ENCODE data around the gene PTX4. TPM values are rescaled to one million over a fixed set of nuclear protein-coding genes. Genes with fewer than 3 reads are reported as not detected.

Gene PTX4
- total and polyA plus RNA-seq, 9 of the 15 experiments (the other 6 are each of a cell fraction or from before 2014, with no cell fraction given): 0.11 TPM; not detected in 8

GRCh38 chr16:1494129-1494640 is 5.4 kb upstream of the PTX4 start (continued):
- TF ChIP-seq, protein P1, sequence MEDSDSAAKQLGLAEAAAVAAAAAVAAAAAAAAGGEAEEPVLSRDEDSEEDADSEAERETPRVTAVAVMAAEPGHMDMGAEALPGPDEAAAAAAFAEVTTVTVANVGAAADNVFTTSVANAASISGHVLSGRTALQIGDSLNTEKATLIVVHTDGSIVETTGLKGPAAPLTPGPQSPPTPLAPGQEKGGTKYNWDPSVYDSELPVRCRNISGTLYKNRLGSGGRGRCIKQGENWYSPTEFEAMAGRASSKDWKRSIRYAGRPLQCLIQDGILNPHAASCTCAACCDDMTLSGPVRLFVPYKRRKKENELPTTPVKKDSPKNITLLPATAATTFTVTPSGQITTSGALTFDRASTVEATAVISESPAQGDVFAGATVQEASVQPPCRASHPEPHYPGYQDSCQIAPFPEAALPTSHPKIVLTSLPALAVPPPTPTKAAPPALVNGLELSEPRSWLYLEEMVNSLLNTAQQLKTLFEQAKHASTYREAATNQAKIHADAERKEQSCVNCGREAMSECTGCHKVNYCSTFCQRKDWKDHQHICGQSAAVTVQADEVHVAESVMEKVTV (CRISPR knock-in tag; IDR thresholded peaks at IDR 0.05): 0 out of 2 replicates have a peak, but pooled peaks have one; percentile 32
- TF ChIP-seq MAFF (IDR thresholded peaks at IDR 0.05; ENCODE audit: low read length) (no peak), ATF3 (IDR thresholded peaks at IDR 0.05) (no peak), ATF3 (CRISPR knock-in tag; conservative IDR thresholded peaks at IDR 0.05) (no peak), PCBP1 (IDR thresholded peaks at IDR 0.05; ENCODE audit: low read depth, low read length, poor library complexity, severe bottlenecking) (no peak)

DNA sequence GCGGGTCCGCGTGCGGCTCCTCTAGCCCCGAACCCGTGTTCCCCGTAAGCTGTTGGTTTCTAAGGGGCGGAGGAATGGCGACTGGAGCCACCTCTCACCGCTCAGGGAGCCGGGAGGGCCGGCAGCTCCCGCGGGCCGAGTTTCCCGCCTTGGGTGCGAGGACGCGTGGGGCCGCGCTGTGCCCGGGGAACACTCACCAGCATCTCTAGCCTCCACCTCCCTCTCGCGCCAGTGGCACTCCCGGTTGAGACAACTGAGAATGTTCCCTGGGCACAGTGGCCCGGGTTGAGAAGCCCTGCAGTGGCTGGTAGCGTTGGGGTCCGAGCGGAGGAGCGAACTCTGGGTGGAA is 5.0 kb upstream of the PTX4 start:
- Histone ChIP-seq H3K4me1 (replicated peaks in 1 of 2; ENCODE audit: control insufficient read depth in 2 of 2, insufficient read depth in 2 of 2, low read length in 2 of 2) (peaks cover 16 to 54% of the 10 kb centered on the region in 2 experiments; a peak in 3 of 5 replicates), H2AFZ (ENCODE audit: low read depth, low read length) (peak overlapping the region; percentile 94), H3K27ac (ENCODE audit: extremely low read depth, low read depth, low read length) (peak overlapping the region; percentile 94), H3K36me3 (ENCODE audit: control insufficient read depth, insufficient read depth, low read length) (peaks cover 45% of the 10 kb centered on the region; the same call in 2 of the 3 replicates), H3K9me3 (replicated peaks; ENCODE audit: control insufficient read depth, insufficient read depth, low read depth, low read length) (no peaks in the 10 kb centered on the region), H4K20me1 (replicated peaks; ENCODE audit: control insufficient read depth, insufficient read depth, low read length) (peaks cover 7% of the 10 kb centered on the region; the same call in 1 of the 2 replicates), H3K4me2 (ENCODE audit: insufficient read depth, low read length) (peak overlapping the region; percentile 87), H3K9ac (ENCODE audit: insufficient read depth in 1 of 2, low read depth in 2 of 2, low read length in 2 of 2) (peak overlapping the region; percentile 78 to 99), H3K9me1 (ENCODE audit: control insufficient read depth, insufficient read depth, low read length) (no peaks in the 10 kb centered on the region), H3K79me2 (ENCODE audit: control insufficient read depth, insufficient read depth, low read length) (peaks cover 32% of the 10 kb centered on the region), H3K27me3 (ENCODE audit: control insufficient read depth in 2 of 2, insufficient read depth in 2 of 2, low read length in 2 of 2) (no peaks in the 10 kb centered on the region), H3K4me3 (peak overlapping the region; percentile 92)
- intact Hi-C loops (cut with micrococcal nuclease): no loop called here
- FAIRE-seq (no peak), DNase-seq (ENCODE audit: extremely low read depth in 1 of 4, low spot score in 3 of 4) (peak in 1 of 4 experiments; percentile 37), ATAC-seq (peak; percentile 50)
- POLR2A ChIA-PET: interaction anchor here (0.6 to 2.6 kb wide), 8 partner anchors 8 to 801 kb away, joined by 3 to 13 read pairs (median 3); partner anchors contain the start of genes CRAMP1, IFT140 and MAPK8IP3
- CTCF ChIA-PET (ENCODE audit: low intra/inter-chr PET ratio): interaction anchor here (0.6 kb wide), 1 partner anchor 120 kb away, joined by 3 read pairs; no protein-coding TSS in a partner anchor
- in situ Hi-C loops (cut with MboI): no loop called here
- WGBS (ENCODE audit: insufficient coverage, low coverage, missing lambda C conversion rate): 1% methylated on average over 17 of the region's 30 CpGs
- TSS peak; percentile 85 for BruUV-seq (replicated peaks)
- peak in 1 of 3 experiments; percentile 34 for TF ChIP-seq YY1 (IDR thresholded peaks at IDR 0.05; ENCODE audit: borderline replicate concordance in 1 of 3, control insufficient read depth in 1 of 3, extremely low read depth in 1 of 3, insufficient read depth in 3 of 3, insufficient read length in 1 of 3, insufficient replicate concordance in 2 of 3, low read depth in 1 of 3, low read length in 2 of 3)
- TF ChIP-seq KLF13 (tag; IDR thresholded peaks at IDR 0.05; ENCODE audit: borderline replicate concordance, low read depth): no peak
- TF ChIP-seq RBM25 (IDR thresholded peaks at IDR 0.05; ENCODE audit: low read depth, low read length, severe bottlenecking): no peak
- no peak for TF ChIP-seq SMAD4 (CRISPR knock-in tag; conservative IDR thresholded peaks at IDR 0.05)
- TF ChIP-seq CREB1 (IDR thresholded peaks at IDR 0.05): no peak
- 0 out of 2 replicates have a peak, but pooled peaks have one; percentile 3 for TF ChIP-seq CREB1 (CRISPR knock-in tag; IDR thresholded peaks at IDR 0.05)
- TF ChIP-seq RB1 (IDR thresholded peaks at IDR 0.05; ENCODE audit: low read depth): 0 out of 2 replicates have a peak, but pooled peaks have one; percentile 4
